Jurkat, Clone E6-1 (cell line): ENCODE data around the gene ZNF106.

Experiments
- DNase-seq: peaks from one replicate; pipeline ENCODE4 v3.0.0-alpha.2; 2011; ENCODE audit warnings: low read depth, low spot score
- H3K4me3 ChIP-seq: 2 replicates; pipeline ENCODE4 v1.5.1; 2011; ENCODE audit warnings: mild to moderate bottlenecking, low read length, control low read depth, moderate library complexity

ZNF106 gene

DNA sequence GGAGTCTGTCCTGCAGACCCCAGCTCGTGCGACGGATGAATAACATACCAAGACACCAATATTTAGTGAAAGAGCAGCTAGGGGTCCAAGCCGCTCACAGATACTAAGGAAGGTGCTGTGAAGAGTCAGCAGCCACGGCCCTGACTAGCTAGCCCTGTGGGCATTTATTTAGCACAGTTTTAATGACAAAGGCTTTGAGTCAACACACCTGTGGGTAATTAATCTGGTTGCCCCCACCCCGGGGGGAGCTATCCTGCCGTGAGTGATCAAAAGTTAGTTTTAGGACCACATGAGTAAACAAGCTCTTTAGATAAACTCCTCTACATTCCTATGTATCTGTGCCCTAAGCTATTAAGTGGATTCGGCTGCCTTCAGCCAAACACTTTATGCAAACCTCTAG is 112.9 kb downstream of the ZNF106 start:
- H3K4me3 ChIP-seq, result no peak overlapping the region
- no peak for DNase-seq

DNA sequence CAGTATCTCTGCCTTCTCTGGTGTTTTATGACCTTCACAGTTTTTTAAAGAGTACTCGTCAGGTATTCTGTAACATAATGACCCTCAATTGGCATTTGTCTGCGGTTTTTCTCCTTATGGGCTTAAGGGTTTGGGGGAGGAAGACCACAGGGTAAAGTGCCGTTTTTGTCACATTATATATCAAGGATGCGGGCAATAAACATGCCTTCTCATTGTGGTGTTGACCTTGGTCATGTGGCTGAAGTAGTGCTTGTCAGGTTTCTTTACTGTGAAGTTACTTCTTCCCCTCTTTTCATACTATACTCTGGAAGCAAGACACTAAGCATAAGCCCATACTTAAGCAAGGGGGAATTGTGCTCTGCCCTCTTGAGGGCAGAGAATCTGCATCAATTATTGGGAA is 115.0 kb downstream of the ZNF106 start:
- H3K4me3 ChIP-seq, result no peak overlapping the region
- DNase-seq, result no peak

- DNase-seq, result no peak
- no peak overlapping the region for H3K4me3 ChIP-seq
Observed at GRCh38 chr15:42375252-42375651, 115.7 kb downstream of the ZNF106 start.

GRCh38 chr15:42374810-42375209 is 116.1 kb downstream of the ZNF106 start:
- H3K4me3 ChIP-seq, result no peak overlapping the region
- DNase-seq, result no peak

GRCh38 chr15:42373936-42374335 is 117.0 kb downstream of the ZNF106 start:
- no peak for DNase-seq
- no peak overlapping the region for H3K4me3 ChIP-seq

DNA sequence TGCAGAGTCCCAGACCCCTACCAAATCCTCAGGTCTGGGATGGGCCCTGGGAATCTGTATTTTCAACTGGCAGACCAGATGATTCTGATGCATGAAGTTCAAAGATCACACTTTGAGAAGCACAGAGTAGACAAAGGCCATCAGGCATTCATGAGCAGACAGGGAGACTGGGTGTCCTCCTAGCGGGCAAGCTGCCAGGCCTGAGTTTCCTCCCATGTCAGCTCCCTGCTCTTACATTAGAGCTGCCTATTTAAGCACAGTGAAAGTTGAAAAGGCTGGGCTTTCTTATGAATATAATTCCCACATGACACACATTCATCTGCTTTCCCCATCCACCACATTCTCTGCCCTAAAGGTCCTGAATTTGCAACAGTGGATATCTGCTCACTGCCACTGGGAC is 117.7 kb downstream of the ZNF106 start:
- H3K4me3 ChIP-seq, result no peak overlapping the region
- no peak for DNase-seq

- DNase-seq, result peak; percentile 28
- H3K4me3 ChIP-seq, result no peak overlapping the region
Observed at GRCh38 chr15:42371096-42371495, 119.8 kb downstream of the ZNF106 start.

DNA sequence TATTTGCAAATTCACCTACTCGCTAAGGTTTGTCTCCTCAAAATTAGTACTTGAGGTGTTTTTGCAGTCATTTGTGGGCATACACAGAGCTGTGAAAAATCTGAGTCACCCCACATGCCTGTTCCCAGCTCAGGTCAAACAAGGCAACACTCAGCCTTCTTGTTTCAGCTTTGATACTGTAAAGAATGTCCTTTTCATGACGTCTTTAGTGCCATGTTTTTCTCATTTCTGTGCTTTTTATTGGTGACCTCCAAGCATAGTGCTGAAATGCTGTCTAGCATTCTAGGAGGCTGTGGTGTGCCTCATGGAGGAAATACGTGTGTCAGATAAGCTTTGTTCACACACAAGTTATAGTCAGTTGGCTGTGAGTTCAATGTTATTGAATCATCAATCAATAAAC is 122.8 kb downstream of the ZNF106 start:
- DNase-seq, result no peak
- H3K4me3 ChIP-seq, result no peak overlapping the region

DNA sequence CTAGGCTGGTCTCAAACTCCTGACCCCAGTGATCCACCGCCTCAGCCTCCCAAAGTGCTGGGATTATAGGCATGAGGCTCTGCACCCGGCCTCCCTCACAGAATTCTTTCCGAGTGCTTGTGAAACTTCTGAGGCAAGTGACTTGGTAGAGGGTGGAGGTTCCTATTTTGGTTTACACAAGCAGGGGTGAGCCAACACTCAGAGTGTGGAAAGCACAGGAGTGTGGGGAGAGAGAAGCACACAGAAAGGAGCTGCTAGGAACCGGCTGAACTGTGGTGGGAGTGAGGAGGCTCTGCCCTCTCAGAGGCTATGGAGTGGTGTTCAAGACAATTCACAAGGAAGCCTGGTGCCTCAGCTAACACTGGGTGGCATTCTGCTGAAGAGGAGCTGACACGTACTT is 123.9 kb downstream of the ZNF106 start:
- no peak for DNase-seq
- H3K4me3 ChIP-seq, result no peak overlapping the region

DNA sequence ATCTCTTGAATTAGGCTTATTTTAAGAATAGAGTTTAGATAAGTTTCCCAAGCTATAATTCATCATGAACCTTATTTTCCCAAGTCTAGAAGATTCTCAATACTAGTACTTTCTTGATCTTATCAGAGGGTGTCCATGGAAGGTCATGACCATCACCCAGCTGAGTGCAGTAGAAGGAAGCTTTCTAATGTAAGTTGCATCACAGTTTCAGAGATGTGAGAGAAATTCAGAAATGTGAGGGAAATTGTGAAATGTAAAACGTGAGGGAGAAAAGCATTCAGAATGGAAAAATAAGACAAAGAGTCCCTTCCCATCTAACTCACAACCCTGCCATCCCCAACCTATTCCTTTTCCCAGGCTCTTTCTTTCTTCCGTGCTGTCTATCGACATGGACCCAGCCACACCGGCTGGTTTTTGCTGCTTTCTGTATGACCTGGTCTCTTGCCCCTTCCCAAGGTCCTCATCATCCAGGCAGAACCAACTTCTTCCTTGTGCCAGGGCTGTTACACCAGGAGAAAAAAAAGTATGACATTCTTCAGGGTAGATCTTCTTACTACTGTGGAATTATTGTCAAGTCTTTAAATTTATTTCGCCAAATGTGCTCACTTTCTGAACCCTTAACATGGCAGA is 124.9 kb downstream of the ZNF106 start:
- no peak overlapping the region for H3K4me3 ChIP-seq
- no peak for DNase-seq

- DNase-seq, result no peak
- H3K4me3 ChIP-seq, result no peak overlapping the region
Observed at GRCh38 chr15:42364529-42364928, 126.4 kb downstream of the ZNF106 start.

GRCh38 chr15:42363942-42364341 is 127.0 kb downstream of the ZNF106 start:
- no peak for DNase-seq
- H3K4me3 ChIP-seq, result no peak overlapping the region

DNA sequence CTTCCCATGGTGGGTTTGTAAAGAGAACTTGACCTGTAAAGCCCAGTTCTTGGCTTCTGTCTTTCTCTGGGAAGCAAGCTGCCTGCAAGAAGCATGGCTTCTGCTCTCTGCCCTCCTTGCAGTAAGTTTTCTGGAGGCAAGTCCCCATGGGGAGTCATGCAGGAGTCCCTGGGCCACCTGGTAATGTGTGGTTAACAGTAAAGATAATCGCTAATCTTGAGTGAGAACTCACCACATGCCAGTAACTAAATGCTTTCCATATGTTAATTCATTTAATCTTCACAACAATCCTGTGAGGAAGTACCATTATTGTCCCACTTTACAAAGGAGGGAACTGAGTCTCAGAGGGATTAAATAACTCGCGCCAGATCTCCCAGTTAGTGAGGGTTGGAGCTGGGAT is 127.5 kb downstream of the ZNF106 start:
- DNase-seq, result no peak
- H3K4me3 ChIP-seq, result no peak overlapping the region
